CD14-positive monocyte (primary cell): ENCODE data around the gene PFKFB4. TPM values are rescaled to one million over a fixed set of nuclear protein-coding genes. Genes with fewer than 3 reads are reported as not detected.

ENCODE experiments used
- DNase-seq, 3 donors: peaks; one replicate each; pipeline ENCODE4 v3.0.0-alpha.2; 2011 to 2022
- H2AFZ ChIP-seq: 2 replicates; pipeline ENCODE4 v1.6.0; 2012; ENCODE audit warnings: mild to moderate bottlenecking, low read depth, low read length, inconsistent platforms; ENCODE audit not compliant: insufficient read depth, poor library complexity, severe bottlenecking
- H3K27ac ChIP-seq, 2 donors: 1 replicate in 1 of 2; 2 replicates in 1 of 2; pipeline ENCODE4 v1.5.1; 2012 to 2013; ENCODE audit warnings: low read length in 2 of 2, control low read depth in 1 of 2, inconsistent platforms in 1 of 2, low read depth in 1 of 2, mild to moderate bottlenecking in 1 of 2
- H3K27me3 ChIP-seq, 2 donors: one replicate each; pipeline versions ENCODE4 v1.6.0 to v1.6.1; 2011 to 2013; ENCODE audit warnings: low read length in 2 of 2; ENCODE audit not compliant: control insufficient read depth in 2 of 2, insufficient read depth in 2 of 2
- H3K36me3 ChIP-seq, 2 donors: replicated peaks in 1 of 2; 1 replicate in 1 of 2; 2 replicates in 1 of 2; pipeline versions ENCODE4 v1.5.1 to v1.6.1; 2012 to 2013; ENCODE audit warnings: low read length in 2 of 2, control low read depth in 1 of 2, inconsistent platforms in 1 of 2, mild to moderate bottlenecking in 1 of 2; ENCODE audit not compliant: insufficient read depth in 2 of 2, control insufficient read depth in 1 of 2
- H3K4me1 ChIP-seq, 2 donors: 1 replicate in 1 of 2; 2 replicates in 1 of 2; pipeline versions ENCODE4 v1.5.1 to v1.6.1; 2012 to 2013; ENCODE audit warnings: low read length in 2 of 2, control low read depth in 1 of 2, inconsistent platforms in 1 of 2, mild to moderate bottlenecking in 1 of 2, moderate library complexity in 1 of 2; ENCODE audit not compliant: insufficient read depth in 2 of 2, control insufficient read depth in 1 of 2
- H3K4me2 ChIP-seq: replicated peaks from 2 replicates; pipeline ENCODE3; 2012; ENCODE audit warnings: low read length, moderate library complexity, mild to moderate bottlenecking; ENCODE audit not compliant: poor library complexity, severe bottlenecking; ENCODE audit errors: extremely low read depth
- H3K4me3 ChIP-seq, 3 experiments: fragments of 200-600 bp in 1 of 3; sonication (generic) in 1 of 3; replicated peaks in 1 of 3; 1 replicate in 2 of 3; 2 replicates in 1 of 3; pipeline ENCODE4 v1.5.1; 2011 to 2013; ENCODE audit warnings: low read length in 3 of 3, mild to moderate bottlenecking in 3 of 3, control low read depth in 2 of 3, low read depth in 2 of 3, inconsistent platforms in 1 of 3, moderate library complexity in 1 of 3
- H3K79me2 ChIP-seq: 2 replicates; pipeline ENCODE4 v1.6.0; 2012; ENCODE audit warnings: mild to moderate bottlenecking, control low read depth, inconsistent platforms, low read length, moderate library complexity; ENCODE audit not compliant: insufficient read depth
- H3K9ac ChIP-seq: 2 replicates; pipeline ENCODE4 v1.6.0; 2017; ENCODE audit warnings: low read length, mild to moderate bottlenecking; ENCODE audit not compliant: insufficient read depth, poor library complexity, severe bottlenecking
- H3K9me3 ChIP-seq, 2 donors: replicated peaks in 1 of 2; 1 replicate in 1 of 2; 2 replicates in 1 of 2; pipeline versions ENCODE4 v1.5.1 to v1.6.1; 2012 to 2013; ENCODE audit warnings: low read length in 2 of 2, control low read depth in 1 of 2; ENCODE audit not compliant: control insufficient read depth in 1 of 2, insufficient read depth in 1 of 2
- H4K20me1 ChIP-seq: 2 replicates; pipeline ENCODE4 v1.6.0; 2012; ENCODE audit warnings: mild to moderate bottlenecking, low read length, control low read depth, moderate library complexity; ENCODE audit not compliant: insufficient read depth
- H3K27ac Mint-ChIP-seq, 7 donors: one replicate each; pipeline ENCODE4 v1.8.0; 2020; ENCODE audit warnings: mild to moderate bottlenecking in 7 of 7, mixed read lengths in 7 of 7, moderate library complexity in 6 of 7, inconsistent platforms in 2 of 7
- H3K27me3 Mint-ChIP-seq, 3 donors: one replicate each; pipeline ENCODE4 v1.8.0; 2021 to 2022; ENCODE audit warnings: low read depth in 3 of 3, mild to moderate bottlenecking in 3 of 3, mixed read lengths in 3 of 3, moderate library complexity in 3 of 3, inconsistent platforms in 1 of 3
- H3K36me3 Mint-ChIP-seq, 2 donors: one replicate each; pipeline ENCODE4 v1.8.0; 2020; ENCODE audit warnings: mixed read lengths in 2 of 2, inconsistent platforms in 1 of 2, mild to moderate bottlenecking in 1 of 2
- H3K4me1 Mint-ChIP-seq: one replicate; pipeline ENCODE4 v1.8.0; 2020; ENCODE audit warnings: mild to moderate bottlenecking, mixed read lengths
- H3K4me3 Mint-ChIP-seq, 2 donors: one replicate each; pipeline ENCODE4 v1.8.0; 2020; ENCODE audit warnings: mild to moderate bottlenecking in 2 of 2, mixed read lengths in 2 of 2, moderate library complexity in 1 of 2
- H3K9me3 Mint-ChIP-seq, 7 donors: one replicate each; pipeline ENCODE4 v1.8.0; 2020 to 2022; ENCODE audit warnings: mixed read lengths in 7 of 7, mild to moderate bottlenecking in 6 of 7, moderate library complexity in 6 of 7, inconsistent platforms in 2 of 7
- WGBS: methylation state at CpG from one replicate; pipeline ENCODE4 v1.1.5; 2013; ENCODE audit warnings: missing lambda C conversion rate; ENCODE audit not compliant: insufficient coverage; 5-methylcytosine and 5-hydroxymethylcytosine counted together
- intact Hi-C, 2 donors: fragments of 100-400 bp; cut with micrococcal nuclease; formaldehyde crosslinking; loops; one replicate each; pipeline versions ENCODE4 v1.15.0 to v1.15.1; 2023
- polyA plus RNA-seq, 3 donors: library from polyadenylated mRNA; depleted of rRNA in 1 of 3; unstranded in 2 of 3; stranded (reverse) in 1 of 3; fragments of 300-500 nt in 2 of 3; fragments of >200 nt in 1 of 3; fragmentation: Illumina TruSeq in 2 of 3; gene quantifications; 1 replicate in 2 of 3; 2 replicates in 1 of 3; pipeline ENCODE4 v1.2.3, GENCODE V29; 2012 to 2021
- TF ChIP-seq, protein P1 (sequence below): fragments of 200-600 bp; IDR thresholded peaks from one replicate; pipeline ENCODE4 v1.8.0; 2022; ENCODE audit warnings: antibody characterized with exemption, mild to moderate bottlenecking

PFKFB4 gene
- polyA plus RNA-seq, 3 donors = 32.2 to 44.9 (median 34.9) TPM

GRCh38 chr3:48503401-48504050 lies 53.1 kb downstream of the PFKFB4 start:
- TF ChIP-seq, protein P1, sequence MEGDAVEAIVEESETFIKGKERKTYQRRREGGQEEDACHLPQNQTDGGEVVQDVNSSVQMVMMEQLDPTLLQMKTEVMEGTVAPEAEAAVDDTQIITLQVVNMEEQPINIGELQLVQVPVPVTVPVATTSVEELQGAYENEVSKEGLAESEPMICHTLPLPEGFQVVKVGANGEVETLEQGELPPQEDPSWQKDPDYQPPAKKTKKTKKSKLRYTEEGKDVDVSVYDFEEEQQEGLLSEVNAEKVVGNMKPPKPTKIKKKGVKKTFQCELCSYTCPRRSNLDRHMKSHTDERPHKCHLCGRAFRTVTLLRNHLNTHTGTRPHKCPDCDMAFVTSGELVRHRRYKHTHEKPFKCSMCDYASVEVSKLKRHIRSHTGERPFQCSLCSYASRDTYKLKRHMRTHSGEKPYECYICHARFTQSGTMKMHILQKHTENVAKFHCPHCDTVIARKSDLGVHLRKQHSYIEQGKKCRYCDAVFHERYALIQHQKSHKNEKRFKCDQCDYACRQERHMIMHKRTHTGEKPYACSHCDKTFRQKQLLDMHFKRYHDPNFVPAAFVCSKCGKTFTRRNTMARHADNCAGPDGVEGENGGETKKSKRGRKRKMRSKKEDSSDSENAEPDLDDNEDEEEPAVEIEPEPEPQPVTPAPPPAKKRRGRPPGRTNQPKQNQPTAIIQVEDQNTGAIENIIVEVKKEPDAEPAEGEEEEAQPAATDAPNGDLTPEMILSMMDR = no peak
- Histone ChIP-seq H3K79me2 (peaks cover 21% of the 10 kb centered on the region), H3K4me2 (peak overlapping the region; percentile 99), H3K9me3 (peaks cover 2 to 3% of the 10 kb centered on the region in 2 donors), H2AFZ (peak overlapping the region; percentile 90), H3K4me3 (peak overlapping the region; percentile 84 to 93 (median 87)), H4K20me1 (peaks cover 36% of the 10 kb centered on the region), H3K4me1 (peaks cover 38 to 49% of the 10 kb centered on the region in 2 donors), H3K27me3 (no peaks in the 10 kb centered on the region), H3K36me3 (peaks cover 0 to 29% of the 10 kb centered on the region in 2 donors), H3K27ac (peak overlapping the region; percentile 50 to 89), H3K9ac (peak overlapping the region; percentile 89)
- peaks cover 0 to 1% (median 0%) of the 10 kb centered on the region in 3 donors for H3K27me3 Mint-ChIP-seq
- DNase-seq = peak in 1 of 3 donors; percentile 11
- H3K27ac Mint-ChIP-seq = peak overlapping the region; percentile 68 to 90 (median 79)
- intact Hi-C loops = no loop called here
- peaks cover 1 to 6% (median 3%) of the 10 kb centered on the region in 7 donors for H3K9me3 Mint-ChIP-seq
- H3K4me3 Mint-ChIP-seq = peak overlapping the region; percentile 89 to 90
- peaks cover 63% of the 10 kb centered on the region for H3K4me1 Mint-ChIP-seq
- WGBS = 11% methylated on average over 23 of the region's 26 CpGs
- H3K36me3 Mint-ChIP-seq = peaks cover 24 to 27% of the 10 kb centered on the region in 2 donors

DNA sequence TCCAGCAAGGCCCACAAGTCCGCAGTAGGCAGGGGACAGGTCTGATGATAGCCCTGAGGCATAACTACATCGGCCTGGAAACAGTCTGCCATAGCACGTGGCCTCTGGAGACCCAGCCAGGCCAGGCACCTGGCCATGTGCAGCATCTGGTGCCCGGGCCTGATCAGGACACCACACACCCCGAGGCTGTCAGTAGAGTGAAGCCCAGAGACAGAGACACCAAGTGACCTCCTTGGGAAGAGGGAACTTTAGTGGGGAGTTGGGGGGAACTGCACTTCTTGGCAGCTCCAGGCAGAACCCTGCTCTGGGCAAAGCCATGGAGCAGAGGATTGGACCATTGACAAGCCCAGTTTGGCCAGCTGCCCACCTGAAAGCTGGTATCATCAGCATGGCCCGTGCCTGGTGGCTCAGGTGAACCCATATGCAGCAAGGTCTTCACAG lies 53.9 kb downstream of the PFKFB4 start:
- H3K27ac ChIP-seq = peak overlapping the region in 1 of 2 donors; percentile 89
- H3K27me3 ChIP-seq = no peaks in the 10 kb centered on the region
- no peak overlapping the region for H2AFZ ChIP-seq
- TF ChIP-seq, protein P1 = no peak
- peak overlapping the region; percentile 89 for H3K9ac ChIP-seq
- peak overlapping the region; percentile 99 for H3K4me2 ChIP-seq
- intact Hi-C loops = no loop called here
- H3K79me2 ChIP-seq = peaks cover 21% of the 10 kb centered on the region
- H3K36me3 ChIP-seq = peaks cover 2 to 37% of the 10 kb centered on the region in 2 donors
- no peak for DNase-seq
- H3K9me3 ChIP-seq = peaks cover 6 to 8% of the 10 kb centered on the region in 2 donors
- 100% methylated on average over 6 of the region's 6 CpGs for WGBS
- Mint-ChIP-seq H3K27me3 (peaks cover 0 to 1% (median 0%) of the 10 kb centered on the region in 3 donors), H3K9me3 (peaks cover 7 to 12% (median 7%) of the 10 kb centered on the region in 7 donors), H3K36me3 (peaks cover 31 to 34% of the 10 kb centered on the region in 2 donors), H3K27ac (peak overlapping the region in 5 of 7 donors; percentile 35 to 82 (median 75)), H3K4me3 (peak overlapping the region; percentile 89 to 90), H3K4me1 (peaks cover 58% of the 10 kb centered on the region)
- H4K20me1 ChIP-seq = peaks cover 44% of the 10 kb centered on the region
- H3K4me3 ChIP-seq = peak overlapping the region in 1 of 3 experiments; percentile 93
- peaks cover 33 to 42% of the 10 kb centered on the region in 2 donors for H3K4me1 ChIP-seq
